ENCODE results near the gene ITPR3. TPM values are rescaled to one million over a fixed set of nuclear protein-coding genes. Genes with fewer than 3 reads are reported as not detected.

Gene ITPR3
- total RNA-seq (2014; rRNA removed; shearing (Covaris generic)) (10.4 and 14.3 TPM in 2 replicates), polyA plus RNA-seq (2016; fragmentation: Nextera tagmentation; extraction: Ambion mirVana) (4.8 and 4.9 TPM in 2 replicates)

- peaks cover 27% of the 10 kb centered on the region for H3K79me2 ChIP-seq (ENCODE audit: insufficient read depth)
- no peaks in the 10 kb centered on the region for H3K9me2 ChIP-seq (ENCODE audit: insufficient read depth)
- H3K27ac ChIP-seq: peak within 1 kb of the TSS; percentile 68
- peak within 1 kb of the TSS; percentile 91 for H2AFZ ChIP-seq
- TF ChIP-seq EZH2phosphoT487 (IDR thresholded peaks at IDR 0.05; ENCODE audit: insufficient read depth, low read depth) (no peak), EZH2 (IDR thresholded peaks at IDR 0.05; ENCODE audit: insufficient read depth, poor library complexity, severe bottlenecking) (no peak)
- 2% methylated on average over 58 to 71 of the region's 99 CpGs for WGBS, 2 experiments (ENCODE audit: low coverage in 1 of 2, low lambda C conversion rate in 2 of 2, missing lambda C conversion rate in 2 of 2)
- H3F3A ChIP-seq (ENCODE audit: insufficient read depth): peaks cover 28% of the 10 kb centered on the region; the same call in 1 of the 2 replicates
- peak within 1 kb of the TSS; percentile 85 for H3K9ac ChIP-seq
- no peaks in the 10 kb centered on the region for H3K36me3 ChIP-seq (ENCODE audit: low read depth)
- peak within 1 kb of the TSS; percentile 89 for H3K4me2 ChIP-seq (ENCODE audit: unreplicated experiment)
- no peaks in the 10 kb centered on the region for H3K9me3 ChIP-seq (ENCODE audit: low read depth)
- in situ Hi-C loops (cut with MboI): no loop called here
- H3K4me3 ChIP-seq: peak within 1 kb of the TSS; percentile 83
- no peaks in the 10 kb centered on the region for H3K27me3 ChIP-seq (replicated peaks; ENCODE audit: insufficient read depth)
- DNase-seq: peak; percentile 67
- H3K4me1 ChIP-seq (ENCODE audit: insufficient read depth): peaks cover 6% of the 10 kb centered on the region; the same call in 1 of the 2 replicates
- H4K20me1 ChIP-seq (ENCODE audit: insufficient read depth): no peaks in the 10 kb centered on the region
These were observed at the start of gene ITPR3 for GRCh38 chr6:33620856-33621710. Gene ITPR3 (plus strand): TSS chr6:33621322. CDS start chr6:33621603, 281 bp downstream.

- in situ Hi-C loops (cut with MboI): no loop called here
- DNase-seq: peak; percentile 13
- peak overlapping the region; percentile 80 for H3K9ac ChIP-seq
- H3K27ac ChIP-seq: peak overlapping the region; percentile 58
- peaks cover 8% of the 10 kb centered on the region; the same call in 1 of the 2 replicates for H3K4me1 ChIP-seq (ENCODE audit: insufficient read depth)
- H3K4me2 ChIP-seq (ENCODE audit: unreplicated experiment): peak overlapping the region; percentile 99
- H3K4me3 ChIP-seq: peak overlapping the region; percentile 94
- H3K9me2 ChIP-seq (ENCODE audit: insufficient read depth): no peaks in the 10 kb centered on the region
- H3K36me3 ChIP-seq (ENCODE audit: low read depth): peaks cover 3% of the 10 kb centered on the region; the same call in 1 of the 2 replicates
- H3K9me3 ChIP-seq (ENCODE audit: low read depth): no peaks in the 10 kb centered on the region
- H3K27me3 ChIP-seq (replicated peaks; ENCODE audit: insufficient read depth): no peaks in the 10 kb centered on the region
- no peaks in the 10 kb centered on the region for H4K20me1 ChIP-seq (ENCODE audit: insufficient read depth)
- peak overlapping the region; percentile 99 for H2AFZ ChIP-seq
- TF ChIP-seq EZH2phosphoT487 (IDR thresholded peaks at IDR 0.05; ENCODE audit: insufficient read depth, low read depth) (no peak), EZH2 (IDR thresholded peaks at IDR 0.05; ENCODE audit: insufficient read depth, poor library complexity, severe bottlenecking) (no peak)
- no peaks in the 10 kb centered on the region for H3K79me2 ChIP-seq (ENCODE audit: insufficient read depth)
- H3F3A ChIP-seq (ENCODE audit: insufficient read depth): no peaks in the 10 kb centered on the region
- 38 to 47% methylated on average over 11 of the region's 11 CpGs for WGBS, 2 experiments (ENCODE audit: low coverage in 1 of 2, low lambda C conversion rate in 2 of 2, missing lambda C conversion rate in 2 of 2)
These were observed 49.3 kb upstream of the ITPR3 start for GRCh38 chr6:33571637-33572316.

- Histone ChIP-seq H3K27me3 (replicated peaks; ENCODE audit: insufficient read depth) (no peaks in the 10 kb centered on the region), H3F3A (ENCODE audit: insufficient read depth) (no peaks in the 10 kb centered on the region), H3K36me3 (ENCODE audit: low read depth) (peaks cover 3% of the 10 kb centered on the region; the same call in 1 of the 2 replicates), H3K27ac (no peak overlapping the region), H3K79me2 (ENCODE audit: insufficient read depth) (peaks cover 31% of the 10 kb centered on the region), H3K4me2 (ENCODE audit: unreplicated experiment) (no peak overlapping the region), H4K20me1 (ENCODE audit: insufficient read depth) (no peaks in the 10 kb centered on the region), H3K4me1 (ENCODE audit: insufficient read depth) (peaks cover 19% of the 10 kb centered on the region), H3K4me3 (no peak overlapping the region), H3K9me2 (ENCODE audit: insufficient read depth) (no peaks in the 10 kb centered on the region), H2AFZ (no peak overlapping the region), H3K9me3 (ENCODE audit: low read depth) (no peaks in the 10 kb centered on the region), H3K9ac (no peak overlapping the region)
- 92 to 96% methylated on average over 8 of the region's 8 CpGs for WGBS, 2 experiments (ENCODE audit: low coverage in 1 of 2, low lambda C conversion rate in 2 of 2, missing lambda C conversion rate in 2 of 2)
- in situ Hi-C loops (cut with MboI): loop anchor here (25.0 kb wide), 1 partner anchor 462 kb away; no protein-coding TSS in a partner anchor
- no peak for DNase-seq
- TF ChIP-seq EZH2phosphoT487 (IDR thresholded peaks at IDR 0.05; ENCODE audit: insufficient read depth, low read depth) (no peak), EZH2 (IDR thresholded peaks at IDR 0.05; ENCODE audit: insufficient read depth, poor library complexity, severe bottlenecking) (no peak)
These were observed 45.9 kb upstream of the ITPR3 start for GRCh38 chr6:33575211-33575610.

- TF ChIP-seq EZH2 (IDR thresholded peaks at IDR 0.05; ENCODE audit: insufficient read depth, poor library complexity, severe bottlenecking) (no peak), EZH2phosphoT487 (IDR thresholded peaks at IDR 0.05; ENCODE audit: insufficient read depth, low read depth) (no peak)
- 98% methylated on average over 11 of the region's 11 CpGs for WGBS, 2 experiments (ENCODE audit: low coverage in 1 of 2, low lambda C conversion rate in 2 of 2, missing lambda C conversion rate in 2 of 2)
- H3K9me3 ChIP-seq (ENCODE audit: low read depth): no peaks in the 10 kb centered on the region
- H4K20me1 ChIP-seq (ENCODE audit: insufficient read depth): no peaks in the 10 kb centered on the region
- H3K9me2 ChIP-seq (ENCODE audit: insufficient read depth): no peaks in the 10 kb centered on the region
- no peak overlapping the region for H3K4me3 ChIP-seq
- peaks cover 31% of the 10 kb centered on the region for H3K79me2 ChIP-seq (ENCODE audit: insufficient read depth)
- in situ Hi-C loops (cut with MboI): loop anchor here (25.0 kb wide), 1 partner anchor 461 kb away; no protein-coding TSS in a partner anchor
- H3K4me2 ChIP-seq (ENCODE audit: unreplicated experiment): no peak overlapping the region
- no peak for DNase-seq
- H3K9ac ChIP-seq: no peak overlapping the region
- peaks cover 14% of the 10 kb centered on the region for H3K4me1 ChIP-seq (ENCODE audit: insufficient read depth)
- no peaks in the 10 kb centered on the region for H3K27me3 ChIP-seq (replicated peaks; ENCODE audit: insufficient read depth)
- H2AFZ ChIP-seq: no peak overlapping the region
- H3K27ac ChIP-seq: no peak overlapping the region
- H3F3A ChIP-seq (ENCODE audit: insufficient read depth): peaks cover 4% of the 10 kb centered on the region; the same call in 1 of the 2 replicates
- peaks cover 3% of the 10 kb centered on the region; the same call in 1 of the 2 replicates for H3K36me3 ChIP-seq (ENCODE audit: low read depth)
These were observed 44.5 kb upstream of the ITPR3 start for GRCh38 chr6:33576668-33577067.

All from GM23248 (cell line).